HG03460 (cell line): Measurements from ENCODE around the gene CFAP46.
"Not testable (repeated sequence)": the region's sequence is repeated elsewhere in the genome, so short reads cannot be mapped to it uniquely, and the experiment has no call there.

Experiments
- ATAC-seq: cut with Tn5 transposase; IDR thresholded peaks from one replicate; pipeline ENCODE4 v1.9.1; 2021; ENCODE audit not compliant: unreplicated experiment

The CFAP46 gene

GRCh38 chr10:132783165-132783939 lies 159.0 kb downstream of the CFAP46 start:
- ATAC-seq = no peak

- ATAC-seq = no peak
Observed at GRCh38 chr10:132781556-132781955, 160.8 kb downstream of the CFAP46 start.

- ATAC-seq = no peak
Observed at GRCh38 chr10:132780356-132780755, 162.0 kb downstream of the CFAP46 start.

GRCh38 chr10:132779549-132780294 lies 162.6 kb downstream of the CFAP46 start:
- ATAC-seq = no peak

DNA sequence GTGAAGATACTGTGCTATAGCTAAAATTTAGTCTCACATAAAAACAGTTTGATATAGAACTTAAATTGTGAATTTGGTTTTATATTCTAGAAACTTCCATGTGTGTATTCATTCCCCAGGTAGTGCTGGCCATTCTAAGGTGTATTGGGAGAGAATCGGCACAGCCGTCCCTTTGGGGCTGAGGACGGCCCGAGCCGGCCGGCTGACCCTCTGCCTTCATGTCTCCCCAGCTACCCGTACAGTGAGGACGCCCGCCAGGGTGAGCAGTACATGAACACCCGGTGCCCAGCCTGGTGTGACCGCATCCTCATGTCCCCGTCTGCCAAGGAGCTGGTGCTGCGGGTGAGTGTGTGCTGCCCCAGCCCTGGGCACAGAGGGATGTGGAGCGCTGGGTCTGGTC lies 164.9 kb downstream of the CFAP46 start:
- no peak for ATAC-seq

GRCh38 chr10:132776821-132777220 lies 165.5 kb downstream of the CFAP46 start:
- no peak for ATAC-seq

DNA sequence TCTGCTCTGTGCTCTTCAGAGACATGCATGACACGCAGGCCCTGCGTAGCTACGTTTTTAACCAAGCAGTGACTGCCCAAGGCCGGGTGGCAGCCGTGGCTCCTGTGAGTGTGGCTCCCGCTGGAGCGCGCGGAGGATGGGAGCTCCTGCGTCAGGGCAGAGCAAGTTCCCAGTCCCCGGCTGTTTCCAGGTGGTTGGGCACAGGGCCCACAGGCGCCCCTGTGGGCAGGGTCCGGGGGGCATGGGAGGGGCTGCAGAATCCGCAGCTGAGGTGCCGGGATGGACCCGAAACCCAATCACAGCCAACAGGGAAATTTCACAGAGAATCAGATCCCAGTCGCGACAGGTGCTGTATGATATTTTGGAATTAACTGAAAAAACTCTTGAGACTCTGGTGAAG lies 166.2 kb downstream of the CFAP46 start:
- no peak for ATAC-seq

- no peak for ATAC-seq
Observed at GRCh38 chr10:132774902-132775863, 167.2 kb downstream of the CFAP46 start.

DNA sequence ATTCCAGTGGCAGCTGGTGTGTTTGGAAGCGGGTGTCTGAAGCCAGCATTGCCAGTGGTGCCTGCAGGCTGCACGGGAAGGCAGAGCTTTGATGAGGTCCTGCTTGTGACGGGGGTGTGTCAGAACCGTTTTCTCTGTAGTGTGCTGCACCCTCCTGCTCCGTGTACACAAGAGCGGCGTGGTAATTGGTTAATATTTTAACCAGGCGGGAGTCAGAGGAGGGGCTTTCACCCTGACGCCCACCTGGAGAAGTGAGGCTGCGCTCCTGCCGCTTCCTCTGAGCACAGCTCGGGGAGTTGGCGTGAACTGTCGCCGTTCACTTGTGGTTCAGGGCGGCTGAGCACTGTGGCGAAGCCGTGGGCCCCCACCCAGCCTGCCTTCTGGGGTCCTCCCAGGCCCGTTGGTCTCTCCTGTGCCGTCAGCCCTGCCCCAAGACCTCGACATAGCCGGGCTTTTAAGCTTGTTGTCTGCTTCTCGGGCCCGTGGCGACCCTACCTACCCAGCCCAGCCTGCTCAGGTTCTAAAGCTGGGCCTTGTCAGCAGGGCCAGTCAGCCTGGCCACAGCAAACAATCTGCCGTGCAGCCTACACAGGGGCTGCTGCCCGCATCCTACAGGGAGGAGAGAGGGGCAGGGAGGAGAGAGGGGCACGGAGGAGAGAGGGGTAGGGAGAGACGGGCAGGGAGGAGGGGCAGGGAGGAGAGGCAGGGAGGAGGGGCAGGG lies 168.0 kb downstream of the CFAP46 start:
- no peak for ATAC-seq

GRCh38 chr10:132772816-132773215 lies 169.6 kb downstream of the CFAP46 start:
- ATAC-seq = not testable (repeated sequence)

DNA sequence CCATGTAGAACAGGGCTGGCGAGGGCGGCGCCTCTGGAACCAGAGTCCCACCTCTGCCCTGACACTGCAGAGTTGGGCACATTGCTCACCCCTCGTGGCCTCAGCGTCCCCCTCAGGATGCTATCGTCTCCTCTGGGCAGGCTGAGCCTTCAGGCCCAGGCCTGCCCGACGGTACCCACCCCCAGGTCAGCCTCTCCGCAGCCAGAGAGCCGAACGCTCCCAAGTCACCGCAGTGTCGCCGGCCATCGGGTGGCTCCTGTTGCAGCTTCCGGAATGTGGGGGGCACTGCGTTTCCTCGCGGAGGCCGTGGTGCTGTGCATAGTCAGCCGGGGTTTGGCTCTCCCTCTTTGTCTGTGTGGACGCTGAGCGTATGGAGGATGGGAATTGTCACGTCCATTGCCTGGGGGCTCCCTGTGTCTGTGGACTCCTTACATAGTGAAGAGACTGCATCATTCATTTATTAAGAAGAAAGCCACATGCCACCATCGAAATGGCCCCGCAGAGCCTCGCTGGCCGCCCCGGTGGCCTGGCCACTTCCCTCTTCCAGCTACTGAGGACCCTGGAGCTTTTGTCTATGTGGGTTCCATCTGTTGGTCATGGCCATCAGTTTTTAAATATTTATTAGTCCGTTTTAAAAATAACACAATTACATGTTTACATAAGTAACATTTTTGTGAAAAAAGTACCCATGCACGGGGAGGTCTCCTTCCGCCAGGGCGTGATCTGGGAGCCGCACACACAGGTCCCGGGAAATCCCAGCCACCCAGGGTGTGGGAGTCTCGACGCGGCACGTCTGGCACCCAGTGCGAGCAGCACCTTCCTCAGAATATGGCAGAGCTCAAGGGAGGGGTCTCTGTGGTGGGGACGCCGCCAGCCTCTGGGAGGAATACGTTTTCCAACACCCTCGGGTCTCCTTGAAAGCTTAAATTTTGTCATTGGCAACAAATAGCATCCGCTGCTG lies 172.0 kb downstream of the CFAP46 start:
- ATAC-seq = no peak

GRCh38 chr10:132768346-132769248 lies 173.8 kb downstream of the CFAP46 start:
- no peak for ATAC-seq

- no peak for ATAC-seq
Observed at GRCh38 chr10:132766291-132766690, 176.1 kb downstream of the CFAP46 start.

GRCh38 chr10:132765435-132765834 lies 176.9 kb downstream of the CFAP46 start:
- ATAC-seq = no peak

GRCh38 chr10:132764108-132764507 lies 178.3 kb downstream of the CFAP46 start:
- ATAC-seq = no peak

DNA sequence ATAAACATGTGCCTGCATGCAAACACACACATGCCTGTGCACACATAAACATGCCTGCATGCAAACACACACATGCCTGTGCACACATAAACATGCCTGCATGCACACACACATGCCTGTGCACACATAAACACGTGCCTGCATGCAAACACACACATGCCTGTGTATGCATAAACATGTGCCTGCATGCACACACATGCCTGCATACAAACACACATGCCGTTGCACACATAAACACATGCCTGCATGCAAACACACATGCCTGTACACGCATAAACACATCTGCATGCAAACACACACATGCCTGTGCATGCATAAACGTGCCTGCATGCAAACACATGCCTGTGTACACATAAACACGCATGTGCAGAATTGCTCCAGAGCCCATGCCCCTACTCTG lies 178.8 kb downstream of the CFAP46 start:
- ATAC-seq = no peak

DNA sequence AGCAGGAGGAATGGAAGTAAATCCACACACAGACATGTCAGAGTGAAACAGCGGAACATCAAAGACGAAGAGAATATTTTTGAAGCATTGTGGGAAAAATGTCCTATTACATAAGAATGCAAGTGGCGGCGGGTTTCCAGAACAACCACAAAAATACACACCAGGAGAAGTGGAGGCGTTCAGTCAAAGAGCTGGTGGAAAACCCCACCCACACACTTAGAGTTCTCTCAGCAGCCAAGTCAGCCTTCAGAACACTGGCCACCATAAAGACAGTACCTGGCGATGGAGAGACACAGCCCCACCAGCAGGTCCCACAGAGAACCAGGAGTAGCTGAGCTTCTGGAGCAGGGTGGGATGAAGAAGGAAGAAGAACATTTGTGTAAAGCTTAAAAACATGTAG lies 180.1 kb downstream of the CFAP46 start:
- no peak for ATAC-seq

- ATAC-seq = no peak
Observed at GRCh38 chr10:132761395-132762060, 180.8 kb downstream of the CFAP46 start.
